A549 treated with Mapracorat at 1 μM for 4 hours (cell line): ENCODE data around the gene PDK2. TPM values are rescaled to one million over a fixed set of nuclear protein-coding genes. Genes with fewer than 3 reads are reported as not detected.

Source experiments
- total RNA-seq: library from RNA; stranded (reverse); fragments of 200-300 nt; extraction: Qiagen RNA extraction; gene quantifications from 5 replicates; pipeline ENCODE4 v1.2.3, GENCODE V29; 2022

PDK2 gene
- total RNA-seq = 15.7 to 20.0 TPM (median 17.0 TPM) in 5 replicates

DNA sequence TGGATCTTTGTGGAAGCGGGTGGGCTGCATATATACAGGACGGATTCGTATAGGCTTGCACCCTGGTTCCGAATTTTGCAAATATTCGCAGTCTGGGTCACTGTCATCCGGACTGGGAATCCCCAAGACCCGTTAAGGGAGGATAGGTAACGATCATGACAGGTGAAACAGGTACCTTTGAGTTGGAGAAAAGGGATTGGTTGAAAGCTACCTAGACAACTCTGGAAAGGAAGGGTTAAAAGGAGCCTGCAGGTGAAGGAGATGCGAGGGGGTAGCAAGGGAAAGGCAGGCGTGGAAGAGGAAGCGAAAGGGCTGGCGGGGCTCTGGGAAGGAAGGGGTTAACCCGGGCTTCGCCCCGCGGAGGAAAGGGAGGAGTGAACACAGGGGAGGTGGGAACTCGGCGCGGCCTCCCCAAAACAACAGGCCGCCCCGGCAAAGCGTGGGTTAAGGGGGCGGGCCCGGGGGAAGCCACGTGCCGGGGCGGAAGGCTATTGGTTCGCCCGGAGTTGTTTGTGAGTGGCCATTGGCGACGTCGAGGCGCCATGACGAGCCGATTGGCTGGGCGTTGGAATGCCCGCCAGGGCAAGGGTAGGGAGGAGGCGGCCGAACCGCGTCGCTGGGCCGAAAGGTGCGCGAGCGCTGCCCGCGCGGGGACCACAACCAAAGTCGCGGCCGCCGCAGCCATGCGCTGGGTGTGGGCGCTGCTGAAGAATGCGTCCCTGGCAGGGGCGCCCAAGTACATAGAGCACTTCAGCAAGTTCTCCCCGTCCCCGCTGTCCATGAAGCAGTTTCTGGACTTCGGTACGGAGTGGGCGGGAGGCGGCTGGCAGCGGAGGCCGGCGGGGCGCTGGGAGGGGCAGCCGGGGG lies at the start of gene PDK2:
Gene PDK2, plus strand, starts transcription at position 599 of the 867 bp plus-strand sequence. Its CDS starts 85 bp downstream, at position 684.

GRCh38 chr17:50055426-50056216 lies 39.5 kb upstream of the PDK2 start, which contains the start of gene ITGA3:
ITGA3 (plus strand) TSS chr17:50056110; CDS start chr17:50056440, 330 bp downstream.

DNA sequence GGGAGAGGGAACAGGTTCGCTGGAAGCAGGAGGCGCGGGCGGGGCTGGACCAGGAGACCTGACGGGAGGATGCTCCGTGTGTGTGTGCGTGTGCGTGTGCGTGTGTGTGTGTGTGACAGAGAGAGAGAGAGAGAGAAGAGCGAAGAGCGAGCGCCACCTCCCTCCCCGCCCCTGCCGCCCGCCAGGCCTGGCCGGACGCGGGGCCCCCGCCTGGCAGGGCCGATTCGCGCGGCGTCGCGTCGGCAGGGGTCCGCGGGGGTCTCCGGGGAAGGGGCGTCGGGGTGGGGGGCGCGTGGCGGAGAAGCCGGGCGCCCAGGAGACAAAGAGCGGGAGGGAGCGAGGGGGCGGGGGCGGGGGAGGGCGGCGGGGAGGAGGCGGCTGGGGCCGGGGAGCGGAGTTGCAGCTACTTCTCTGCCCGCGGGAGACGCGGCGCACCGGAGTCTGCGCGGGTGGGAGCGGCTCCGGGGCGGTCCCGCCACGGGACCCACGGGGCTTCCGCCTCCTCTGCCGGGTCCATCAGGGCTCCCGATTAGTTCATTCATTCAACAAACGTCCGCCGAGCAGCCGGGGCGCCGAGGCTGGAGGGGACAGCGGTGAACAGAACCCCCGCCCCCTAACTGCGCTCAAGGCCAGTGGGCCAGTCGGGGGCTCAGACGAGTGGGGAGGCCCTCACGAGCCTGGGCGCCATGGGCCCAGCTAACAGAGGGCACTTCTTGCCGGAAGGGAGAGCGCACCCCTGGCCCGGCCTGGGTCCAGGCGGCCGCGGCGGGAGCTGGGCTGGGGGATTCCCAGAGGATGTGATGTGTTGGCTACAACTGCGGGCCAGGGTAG lies 34.8 kb downstream of the PDK2 start, which contains the start of gene SAMD14:
Gene SAMD14, minus strand, starts transcription at position 433 of the 831 bp plus-strand sequence. CDS start 5,201 bp downstream, outside the sequence.

GRCh38 chr17:50150354-50151040 lies 55.3 kb downstream of the PDK2 start, which contains the start of gene PPP1R9B:
PPP1R9B (minus strand) TSS chr17:50150677; CDS start chr17:50150513, 164 bp downstream.

Other genes starting within 250 kb of the PDK2 start
- gene TAC4, start 247.3 kb upstream of the PDK2 start, total RNA-seq = not detected in 5 replicates
- gene DLX4, start 126.2 kb upstream of the PDK2 start, total RNA-seq = 2.1 to 3.3 TPM (median 2.9 TPM) in 5 replicates
- 0.07 to 0.21 TPM (median 0.10 TPM) in 4 of 5 replicates, not detected in the other for gene DLX3, start 100.1 kb upstream of the PDK2 start, total RNA-seq
- gene ITGA3, start 39.2 kb upstream of the PDK2 start, total RNA-seq = 379 to 446 TPM (median 427 TPM) in 5 replicates
- 0.13 to 0.50 TPM (median 0.37 TPM) in 5 replicates for gene SAMD14, start 34.8 kb downstream of the PDK2 start, total RNA-seq
- 38.9 to 52.2 TPM (median 51.3 TPM) in 5 replicates for gene PPP1R9B, start 55.3 kb downstream of the PDK2 start, total RNA-seq
- 0.60 to 2.7 TPM (median 1.6 TPM) in 5 replicates for gene SGCA, start 70.7 kb downstream of the PDK2 start, total RNA-seq
- gene COL1A1, start 106.3 kb downstream of the PDK2 start, total RNA-seq = 4.4 to 11.5 TPM (median 8.0 TPM) in 5 replicates
- gene TMEM92, start 179.1 kb downstream of the PDK2 start, total RNA-seq = 16.2 to 21.1 TPM (median 18.5 TPM) in 5 replicates